HEK293 (cell line): ENCODE results near the gene CDC34.

Source experiments
- CTCF ChIA-PET: fragments of 350-600 bp; formaldehyde crosslinking; extraction: SDS; loops from one replicate; lab custom pipeline; 2021; ENCODE audit warnings: antibody characterized with exemption; lab: Yijun Ruan, JAX
- POLR2A ChIA-PET: fragments of 300-600 bp; formaldehyde crosslinking; extraction: SDS; loops from one replicate; lab custom pipeline; 2020; ENCODE audit warnings: antibody characterized with exemption, inconsistent platforms; lab: Yijun Ruan, JAX
- H3K27ac ChIP-seq: fragments of 200-500 bp; sonication (Bioruptor generic); 2 replicates; pipeline ENCODE4 v1.5.1; 2014; ENCODE audit warnings: low read depth, low read length, control low read depth, inconsistent platforms; ENCODE audit errors: extremely low read depth
- H3K36me3 ChIP-seq, 2 experiments: fragments of 200-500 bp in 1 of 2; sonication (Bioruptor generic) in 1 of 2; 1 replicate in 1 of 2; 2 replicates in 1 of 2; pipeline ENCODE4 v1.5.1; 2014 to 2017; ENCODE audit warnings: inconsistent platforms in 2 of 2, low read length in 2 of 2; ENCODE audit not compliant: control insufficient read depth in 2 of 2, insufficient read depth in 1 of 2
- H3K4me1 ChIP-seq: fragments of 200-500 bp; sonication (Bioruptor generic); 2 replicates; pipeline ENCODE4 v1.5.1; 2014; ENCODE audit warnings: mild to moderate bottlenecking, low read length, inconsistent platforms; ENCODE audit not compliant: control insufficient read depth, insufficient read depth
- H3K4me3 ChIP-seq: 2 replicates; pipeline ENCODE4 v1.5.1; 2011; ENCODE audit warnings: low read depth, mild to moderate bottlenecking, control low read depth, low read length, moderate library complexity
- H3K9me3 ChIP-seq: fragments of 200-500 bp; sonication (Bioruptor generic); 2 replicates; pipeline ENCODE4 v1.5.1; 2014; ENCODE audit warnings: low read depth, low read length, inconsistent platforms; ENCODE audit not compliant: control insufficient read depth, insufficient read depth
- GLIS1 ChIP-seq: fragments of 450-650 bp; formaldehyde crosslinking; IDR thresholded peaks from 2 replicates; pipeline ENCODE4 v1.5.1; 2016; ENCODE audit warnings: missing biosample characterization, missing genetic modification characterization
- GLIS2 ChIP-seq: fragments of 450-650 bp; formaldehyde crosslinking; IDR thresholded peaks from 2 replicates; pipeline ENCODE4 v1.5.1; 2016; ENCODE audit warnings: missing biosample characterization, missing genetic modification characterization
- KLF10 ChIP-seq: fragments of 450-650 bp; IDR thresholded peaks from 2 replicates; pipeline ENCODE4 v1.5.1; 2018; ENCODE audit warnings: missing biosample characterization, mild to moderate bottlenecking, missing genetic modification characterization
- KLF17 ChIP-seq: fragments of 450-650 bp; formaldehyde crosslinking; IDR thresholded peaks from 2 replicates; pipeline ENCODE4 v1.5.1; 2016; ENCODE audit warnings: missing biosample characterization, missing genetic modification characterization
- KLF8 ChIP-seq: fragments of 450-650 bp; formaldehyde crosslinking; IDR thresholded peaks from 2 replicates; pipeline ENCODE4 v1.5.1; 2016; ENCODE audit warnings: missing biosample characterization, missing genetic modification characterization
- PBX3 ChIP-seq: sonication (generic); formaldehyde crosslinking; IDR thresholded peaks from 2 replicates; pipeline ENCODE4 v1.8.1; 2022; ENCODE audit warnings: mild to moderate bottlenecking, moderate library complexity, missing genetic modification reagents
- PRDM10 ChIP-seq: fragments of 450-650 bp; formaldehyde crosslinking; IDR thresholded peaks from 2 replicates; pipeline ENCODE4 v1.5.1; 2016; ENCODE audit warnings: missing biosample characterization, missing genetic modification characterization
- PRDM4 ChIP-seq: fragments of 450-650 bp; formaldehyde crosslinking; IDR thresholded peaks from 2 replicates; pipeline ENCODE4 v1.5.1; 2017; ENCODE audit warnings: missing biosample characterization, missing genetic modification characterization
- REPIN1 ChIP-seq: fragments of 450-650 bp; formaldehyde crosslinking; IDR thresholded peaks from 2 replicates; pipeline ENCODE4 v1.5.1; 2017; ENCODE audit warnings: missing biosample characterization, missing genetic modification characterization, low read depth
- SP2 ChIP-seq: fragments of 450-650 bp; formaldehyde crosslinking; IDR thresholded peaks from 2 replicates; pipeline ENCODE4 v1.5.1; 2016; ENCODE audit warnings: missing biosample characterization, missing genetic modification characterization
- SP3 ChIP-seq: fragments of 450-650 bp; formaldehyde crosslinking; IDR thresholded peaks from 2 replicates; pipeline ENCODE4 v1.5.1; 2016; ENCODE audit warnings: missing biosample characterization, missing genetic modification characterization
- SP7 ChIP-seq: fragments of 450-650 bp; formaldehyde crosslinking; IDR thresholded peaks from 2 replicates; pipeline ENCODE4 v1.5.1; 2016; ENCODE audit warnings: missing biosample characterization, missing genetic modification characterization
- ZBTB20 ChIP-seq: fragments of 450-650 bp; formaldehyde crosslinking; IDR thresholded peaks from 2 replicates; pipeline ENCODE4 v1.5.1; 2016; ENCODE audit warnings: missing biosample characterization, missing genetic modification characterization
- ZEB2 ChIP-seq: fragments of 450-650 bp; formaldehyde crosslinking; IDR thresholded peaks from 2 replicates; pipeline ENCODE4 v1.5.1; 2016; ENCODE audit warnings: missing biosample characterization, missing genetic modification characterization
- ZFP37 ChIP-seq: fragments of 450-650 bp; formaldehyde crosslinking; IDR thresholded peaks from 2 replicates; pipeline ENCODE4 v1.5.1; 2016; ENCODE audit warnings: missing biosample characterization, missing genetic modification characterization
- ZNF16 ChIP-seq: fragments of 450-650 bp; formaldehyde crosslinking; IDR thresholded peaks from 2 replicates; pipeline ENCODE4 v1.5.1; 2016; ENCODE audit warnings: low read depth, missing biosample characterization, missing genetic modification characterization
- ZNF24 ChIP-seq: fragments of 450-650 bp; formaldehyde crosslinking; IDR thresholded peaks from 2 replicates; pipeline ENCODE4 v1.5.1; 2016; ENCODE audit warnings: missing biosample characterization, missing genetic modification characterization
- ZNF266 ChIP-seq: fragments of 450-650 bp; formaldehyde crosslinking; IDR thresholded peaks from 2 replicates; pipeline ENCODE4 v1.5.1; 2016; ENCODE audit warnings: missing biosample characterization, missing genetic modification characterization, low read depth
- ZNF354C ChIP-seq: fragments of 450-650 bp; formaldehyde crosslinking; IDR thresholded peaks from 2 replicates; pipeline ENCODE4 v1.5.1; 2016; ENCODE audit warnings: missing biosample characterization, missing genetic modification characterization, low read depth, borderline replicate concordance
- ZNF501 ChIP-seq: fragments of 450-650 bp; formaldehyde crosslinking; IDR thresholded peaks from 2 replicates; pipeline ENCODE4 v1.5.1; 2016; ENCODE audit warnings: missing biosample characterization, missing genetic modification characterization
- ZNF571 ChIP-seq: fragments of 450-650 bp; formaldehyde crosslinking; IDR thresholded peaks from 2 replicates; pipeline ENCODE4 v1.5.0; 2017; ENCODE audit warnings: missing biosample characterization, missing genetic modification characterization
- ZNF600 ChIP-seq: fragments of 450-650 bp; formaldehyde crosslinking; IDR thresholded peaks from 2 replicates; pipeline ENCODE4 v1.5.1; 2016; ENCODE audit warnings: missing biosample characterization, missing genetic modification characterization
- ZNF610 ChIP-seq: fragments of 450-650 bp; formaldehyde crosslinking; IDR thresholded peaks from 2 replicates; pipeline ENCODE4 v1.5.1; 2016; ENCODE audit warnings: missing biosample characterization, missing genetic modification characterization, borderline replicate concordance
- ZNF670 ChIP-seq: fragments of 450-650 bp; formaldehyde crosslinking; IDR thresholded peaks from 2 replicates; pipeline ENCODE4 v1.5.1; 2016; ENCODE audit warnings: missing biosample characterization, missing genetic modification characterization, low read depth
- ZSCAN16 ChIP-seq: fragments of 450-650 bp; formaldehyde crosslinking; IDR thresholded peaks from 2 replicates; pipeline ENCODE4 v1.5.1; 2016; ENCODE audit warnings: missing biosample characterization, missing genetic modification characterization
- ZXDB ChIP-seq: fragments of 450-650 bp; formaldehyde crosslinking; IDR thresholded peaks from 2 replicates; pipeline ENCODE4 v1.5.1; 2016; ENCODE audit warnings: missing biosample characterization, missing genetic modification characterization

Gene CDC34

GRCh38 chr19:588093-588740 is 56.7 kb downstream of the CDC34 start (continued):
- 0 out of 2 replicates have a peak, but pooled peaks have one; percentile 14 for TF ChIP-seq PBX3 (CRISPR knock-in tag)
- no peak for TF ChIP-seq ZNF24 (tag by site-specific recombination)
- no peak; the same call in 1 of the 2 replicates for TF ChIP-seq SP3 (tag by site-specific recombination)
- 0 out of 2 replicates have a peak, but pooled peaks have one; percentile 20 for TF ChIP-seq ZNF610 (tag by site-specific recombination)
- no peak for TF ChIP-seq ZSCAN16 (tag by site-specific recombination)
- peak; percentile 82 for TF ChIP-seq SP7 (tag by site-specific recombination)
- TF ChIP-seq ZNF354C = no peak
- no peak for TF ChIP-seq ZNF501
- TF ChIP-seq ZNF266 (tag by site-specific recombination) = no peak
- TF ChIP-seq ZXDB (tag by site-specific recombination) = peak; percentile 41
- peak; percentile 61; the same call in 1 of the 2 replicates for TF ChIP-seq ZNF600 (tag by site-specific recombination)
- TF ChIP-seq ZBTB20 (tag by site-specific recombination) = peak; percentile 73; the same call in 1 of the 2 replicates
- TF ChIP-seq SP2 (tag by site-specific recombination) = peak; percentile 72
- peak; percentile 65 for TF ChIP-seq GLIS1 (tag by site-specific recombination)
- TF ChIP-seq ZEB2 (tag by site-specific recombination) = peak; percentile 81

GRCh38 chr19:588741-589692 is 57.5 kb downstream of the CDC34 start:
- ChIA-PET POLR2A (interaction anchor here (0.6 to 1.0 kb wide), 3 partner anchors 10 to 33 kb away, joined by 3 to 7 read pairs (median 6); no protein-coding TSS in a partner anchor), CTCF (interaction anchor here (0.6 to 1.1 kb wide), 8 partner anchors 10 to 219 kb away, joined by 3 to 10 read pairs (median 3); partner anchors contain the start of gene POLRMT)
- TF ChIP-seq ZNF670 (no peak), KLF17 (peak; percentile 4; the same call in 1 of the 2 replicates), ZNF16 (tag by site-specific recombination) (no peak), KLF10 (peak; percentile 67), PRDM4 (tag by site-specific recombination) (no peak), KLF8 (tag by site-specific recombination) (0 out of 2 replicates have a peak, but pooled peaks have one; percentile 10), GLIS2 (0 out of 2 replicates have a peak, but pooled peaks have one; percentile 35), PRDM10 (tag by site-specific recombination) (peak; percentile 71; the same call in 1 of the 2 replicates), REPIN1 (tag by site-specific recombination) (no peak), ZNF571 (tag by site-specific recombination) (no peak), GLIS1 (tag by site-specific recombination) (0 out of 2 replicates have a peak, but pooled peaks have one; percentile 0), ZFP37 (tag by site-specific recombination) (0 out of 2 replicates have a peak, but pooled peaks have one; percentile 8)

More at GRCh38 chr19:588741-589692, 57.5 kb downstream of the CDC34 start:
- H3K27ac ChIP-seq = peak overlapping the region; percentile 35; the same call in 1 of the 2 replicates
- peaks cover 7% of the 10 kb centered on the region; the same call in 1 of the 2 replicates for H3K4me1 ChIP-seq
- H3K4me3 ChIP-seq = peak overlapping the region; percentile 8
- H3K9me3 ChIP-seq = no peaks in the 10 kb centered on the region
- no peaks in the 10 kb centered on the region for H3K36me3 ChIP-seq
